H9 (cell line): ENCODE data around the gene PRELID2. TPM values are rescaled to one million over a fixed set of nuclear protein-coding genes. Genes with fewer than 3 reads are reported as not detected.

ENCODE experiments used
- DNase-seq: peaks from one replicate; pipeline ENCODE4 v3.0.0-alpha.2; 2017
- H2AFZ ChIP-seq: one replicate; pipeline ENCODE4 v1.6.1; 2013; ENCODE audit warnings: mild to moderate bottlenecking, low read length, control low read depth, moderate library complexity
- H2AK5ac ChIP-seq: 2 replicates; pipeline ENCODE4 v1.6.1; 2013; ENCODE audit warnings: low read length, control low read depth, mixed read lengths; ENCODE audit not compliant: insufficient read length
- H2BK120ac ChIP-seq: one replicate; pipeline ENCODE4 v1.6.1; 2013; ENCODE audit warnings: low read depth, mild to moderate bottlenecking, low read length, control low read depth, inconsistent platforms; ENCODE audit not compliant: poor library complexity, severe bottlenecking
- H2BK12ac ChIP-seq: 2 replicates; pipeline ENCODE4 v1.6.1; 2013; ENCODE audit warnings: low read length, control low read depth, mixed read lengths, low read depth; ENCODE audit not compliant: insufficient read length
- H2BK15ac ChIP-seq: 2 replicates; pipeline ENCODE4 v1.6.1; 2013; ENCODE audit warnings: low read depth, low read length, control low read depth
- H2BK20ac ChIP-seq: one replicate; pipeline ENCODE4 v1.6.1; 2013; ENCODE audit warnings: low read depth, mild to moderate bottlenecking, low read length, control low read depth, inconsistent platforms; ENCODE audit not compliant: poor library complexity, severe bottlenecking
- H2BK5ac ChIP-seq: 2 replicates; pipeline ENCODE4 v1.6.1; 2013; ENCODE audit warnings: low read length, control low read depth, mixed read lengths; ENCODE audit not compliant: insufficient read length
- H3K14ac ChIP-seq: 2 replicates; pipeline ENCODE4 v1.6.1; 2013; ENCODE audit warnings: low read length, control low read depth; ENCODE audit not compliant: insufficient read depth
- H3K18ac ChIP-seq: 2 replicates; pipeline ENCODE4 v1.6.1; 2013; ENCODE audit warnings: low read depth, mild to moderate bottlenecking, mixed read lengths, low read length, control low read depth; ENCODE audit not compliant: insufficient read length
- H3K23ac ChIP-seq: 2 replicates; pipeline ENCODE4 v1.6.1; 2013; ENCODE audit warnings: low read length, control low read depth, mixed read lengths, low read depth; ENCODE audit not compliant: insufficient read length
- H3K23me2 ChIP-seq: 2 replicates; pipeline ENCODE4 v1.6.1; 2013; ENCODE audit warnings: low read depth, mild to moderate bottlenecking, mixed read lengths, low read length, control low read depth; ENCODE audit not compliant: insufficient read length, poor library complexity, severe bottlenecking
- H3K27ac ChIP-seq: 2 replicates; pipeline ENCODE4 v1.5.1; 2013; ENCODE audit warnings: low read length, control low read depth, mixed read lengths, low read depth; ENCODE audit not compliant: insufficient read length
- H3K27me3 ChIP-seq: 2 replicates; pipeline ENCODE4 v1.6.1; 2013; ENCODE audit warnings: low read length, control low read depth, inconsistent platforms; ENCODE audit not compliant: insufficient read depth
- H3K4ac ChIP-seq: 2 replicates; pipeline ENCODE4 v1.6.1; 2013; ENCODE audit warnings: low read depth, mild to moderate bottlenecking, control low read depth, inconsistent platforms, low read length, moderate library complexity
- H3K4me1 ChIP-seq: 2 replicates; pipeline ENCODE4 v1.6.1; 2013; ENCODE audit warnings: low read length, control low read depth, inconsistent platforms; ENCODE audit not compliant: insufficient read depth
- H3K4me2 ChIP-seq: 2 replicates; pipeline ENCODE4 v1.6.1; 2013; ENCODE audit warnings: low read length, control low read depth, mixed read lengths; ENCODE audit not compliant: insufficient read length, insufficient read depth
- H3K56ac ChIP-seq: 2 replicates; pipeline ENCODE4 v1.6.1; 2013; ENCODE audit warnings: low read depth, mild to moderate bottlenecking, mixed read lengths, low read length, control low read depth; ENCODE audit not compliant: insufficient read length
- H3K79me1 ChIP-seq: 2 replicates; pipeline ENCODE4 v1.6.1; 2013; ENCODE audit warnings: low read depth, mild to moderate bottlenecking, moderate library complexity, low read length, control low read depth, inconsistent platforms; ENCODE audit not compliant: insufficient read depth, poor library complexity, severe bottlenecking
- H3K79me2 ChIP-seq: 2 replicates; pipeline ENCODE4 v1.6.1; 2013; ENCODE audit warnings: low read length, control low read depth, inconsistent platforms; ENCODE audit not compliant: insufficient read depth
- H3K9ac ChIP-seq: 2 replicates; pipeline ENCODE4 v1.6.1; 2013; ENCODE audit warnings: low read length, control low read depth, mixed read lengths; ENCODE audit not compliant: insufficient read length; ENCODE audit errors: extremely low read depth
- H3K9me3 ChIP-seq: one replicate; pipeline ENCODE4 v1.6.1; 2013; ENCODE audit warnings: low read depth, low read length, inconsistent platforms; ENCODE audit not compliant: control insufficient read depth
- H3T11ph ChIP-seq: one replicate; pipeline ENCODE4 v1.6.1; 2013; ENCODE audit warnings: mild to moderate bottlenecking, low read length, control low read depth, inconsistent platforms
- H4K20me1 ChIP-seq: one replicate; pipeline ENCODE4 v1.6.1; 2013; ENCODE audit not compliant: control insufficient read depth, insufficient read length, insufficient read depth
- H4K5ac ChIP-seq: 2 replicates; pipeline ENCODE4 v1.6.1; 2013; ENCODE audit warnings: low read depth, mild to moderate bottlenecking, mixed read lengths, low read length, control low read depth; ENCODE audit not compliant: insufficient read length
- H4K8ac ChIP-seq: replicated peaks from 2 replicates; pipeline ENCODE4 v1.6.1; 2013; ENCODE audit warnings: low read length, control low read depth, mixed read lengths, low read depth; ENCODE audit not compliant: insufficient read length
- H4K91ac ChIP-seq: 2 replicates; pipeline ENCODE4 v1.6.1; 2013; ENCODE audit warnings: low read depth, mild to moderate bottlenecking, moderate library complexity, mixed read lengths, low read length, control low read depth; ENCODE audit not compliant: insufficient read length
- H3K27ac Mint-ChIP-seq, 3 experiments: 2 replicates in 2 of 3; 3 replicates in 1 of 3; pipeline ENCODE4 v1.8.0; 2020 to 2021; ENCODE audit warnings: mixed read lengths in 3 of 3, mild to moderate bottlenecking in 1 of 3, moderate library complexity in 1 of 3
- H3K27me3 Mint-ChIP-seq: 2 replicates; pipeline ENCODE4 v1.8.0; 2021; ENCODE audit warnings: low read depth, mild to moderate bottlenecking, moderate library complexity, mixed read lengths
- H3K36me3 Mint-ChIP-seq, 3 experiments: 2 replicates in 2 of 3; 3 replicates in 1 of 3; pipeline ENCODE4 v1.8.0; 2020 to 2021; ENCODE audit warnings: low read depth in 3 of 3, mixed read lengths in 3 of 3; ENCODE audit not compliant: insufficient read depth in 1 of 3
- H3K4me1 Mint-ChIP-seq, 2 experiments: 2 replicates each; pipeline ENCODE4 v1.8.0; 2020; ENCODE audit warnings: mixed read lengths in 2 of 2
- H3K4me3 Mint-ChIP-seq, 2 experiments: 2 replicates in 1 of 2; 3 replicates in 1 of 2; pipeline ENCODE4 v1.8.0; 2020 to 2021; ENCODE audit warnings: mild to moderate bottlenecking in 2 of 2, mixed read lengths in 2 of 2, moderate library complexity in 1 of 2
- H3K9me3 Mint-ChIP-seq, 2 experiments: 2 replicates in 1 of 2; 3 replicates in 1 of 2; pipeline ENCODE4 v1.8.0; 2020; ENCODE audit warnings: mild to moderate bottlenecking in 2 of 2, mixed read lengths in 2 of 2, moderate library complexity in 1 of 2
- WGBS: extraction: QIAGEN DNeasy Blood & Tissue Kit; methylation state at CpG from one replicate; pipeline ENCODE4 v1.1.7; 2013; ENCODE audit warnings: missing lambda C conversion rate, low lambda C conversion rate, mixed read lengths; ENCODE audit not compliant: insufficient read length; ENCODE audit errors: extremely low coverage; 5-methylcytosine and 5-hydroxymethylcytosine counted together
- total RNA-seq: library from RNA; stranded (reverse); gene quantifications from 2 replicates; pipeline ENCODE4 v1.2.1, GENCODE V29; 2021
- TF ChIP-seq, protein P1 (sequence below): fragments of 200-600 bp; sonication (generic); conservative IDR thresholded peaks from 3 replicates; pipeline ENCODE4 v1.8.0; 2021; ENCODE audit warnings: antibody characterized with exemption, mild to moderate bottlenecking

The PRELID2 gene
- total RNA-seq, 1 experiment from 2014 or later: 13.2 TPM

DNA sequence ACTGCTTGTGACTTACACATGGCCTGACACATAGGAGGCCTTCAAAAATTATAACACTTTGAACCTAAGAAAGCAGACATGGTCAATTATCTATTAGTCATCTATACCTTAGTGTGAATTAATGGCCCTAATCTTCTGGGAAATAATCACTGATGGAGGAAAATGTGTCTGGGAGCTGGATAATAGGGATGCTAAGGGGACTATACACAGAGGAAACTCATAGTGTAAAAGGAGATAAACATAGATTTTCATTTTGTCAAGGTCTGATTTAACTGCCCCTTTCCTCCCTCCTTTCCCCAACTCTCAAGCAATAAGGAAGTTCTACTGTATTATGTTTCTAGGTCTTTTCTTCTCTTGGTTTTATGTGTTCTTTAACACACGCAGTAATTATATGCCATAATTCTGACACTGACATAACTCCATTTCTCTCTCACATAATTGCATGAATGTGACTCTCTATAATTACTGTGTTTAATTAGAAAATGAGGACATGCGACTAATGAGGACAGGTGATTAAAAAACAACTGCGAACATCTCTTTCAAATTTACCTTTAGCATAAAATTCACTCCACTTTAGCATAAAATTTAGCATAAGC, 18.7 kb upstream of the PRELID2 start:
- Histone ChIP-seq H3K79me2 (no peaks in the 10 kb centered on the region), H3K14ac (no peak overlapping the region), H3K56ac (no peak overlapping the region), H2AK5ac (no peak overlapping the region), H2BK15ac (no peak overlapping the region), H2AFZ (no peak overlapping the region), H3K27ac (no peak overlapping the region), H2BK20ac (no peak overlapping the region), H3K27me3 (no peaks in the 10 kb centered on the region), H3K18ac (no peak overlapping the region), H3T11ph (no peak overlapping the region), H2BK12ac (no peak overlapping the region), H3K9ac (no peak overlapping the region), H3K4ac (no peak overlapping the region), H2BK120ac (no peak overlapping the region), H4K5ac (no peak overlapping the region), H4K91ac (no peak overlapping the region), H3K9me3 (no peaks in the 10 kb centered on the region), H4K20me1 (no peaks in the 10 kb centered on the region), H3K23ac (no peak overlapping the region), H3K23me2 (peaks cover 4% of the 10 kb centered on the region), H3K4me2 (no peak overlapping the region), H3K4me1 (peaks cover 5% of the 10 kb centered on the region; the same call in 1 of the 2 replicates), H3K79me1 (no peaks in the 10 kb centered on the region), H2BK5ac (no peak overlapping the region), H4K8ac (no peak overlapping the region)
- WGBS: no CpG with 5 or more reads among the region's 3 CpGs
- Mint-ChIP-seq H3K27me3 (no peaks in the 10 kb centered on the region; the same call in 1 of the 2 replicates), H3K9me3 (no peaks in the 10 kb centered on the region; a peak in 1 of 5 replicates), H3K4me1 (peaks cover 15 to 18% of the 10 kb centered on the region in 2 experiments), H3K4me3 (no peak overlapping the region), H3K36me3 (no peaks in the 10 kb centered on the region), H3K27ac (no peak overlapping the region)
- TF ChIP-seq, protein P1, sequence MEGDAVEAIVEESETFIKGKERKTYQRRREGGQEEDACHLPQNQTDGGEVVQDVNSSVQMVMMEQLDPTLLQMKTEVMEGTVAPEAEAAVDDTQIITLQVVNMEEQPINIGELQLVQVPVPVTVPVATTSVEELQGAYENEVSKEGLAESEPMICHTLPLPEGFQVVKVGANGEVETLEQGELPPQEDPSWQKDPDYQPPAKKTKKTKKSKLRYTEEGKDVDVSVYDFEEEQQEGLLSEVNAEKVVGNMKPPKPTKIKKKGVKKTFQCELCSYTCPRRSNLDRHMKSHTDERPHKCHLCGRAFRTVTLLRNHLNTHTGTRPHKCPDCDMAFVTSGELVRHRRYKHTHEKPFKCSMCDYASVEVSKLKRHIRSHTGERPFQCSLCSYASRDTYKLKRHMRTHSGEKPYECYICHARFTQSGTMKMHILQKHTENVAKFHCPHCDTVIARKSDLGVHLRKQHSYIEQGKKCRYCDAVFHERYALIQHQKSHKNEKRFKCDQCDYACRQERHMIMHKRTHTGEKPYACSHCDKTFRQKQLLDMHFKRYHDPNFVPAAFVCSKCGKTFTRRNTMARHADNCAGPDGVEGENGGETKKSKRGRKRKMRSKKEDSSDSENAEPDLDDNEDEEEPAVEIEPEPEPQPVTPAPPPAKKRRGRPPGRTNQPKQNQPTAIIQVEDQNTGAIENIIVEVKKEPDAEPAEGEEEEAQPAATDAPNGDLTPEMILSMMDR: no peak
- DNase-seq: no peak
